ENCODE results near the gene QKI.
"Not testable (repeated sequence)": the region's sequence is repeated elsewhere in the genome, so short reads cannot be mapped to it uniquely, and the experiment has no call there.

The QKI gene

GRCh38 chr6:163415620-163416556, 1.4 kb downstream of the QKI start:
- DNase-seq: no peak

DNA sequence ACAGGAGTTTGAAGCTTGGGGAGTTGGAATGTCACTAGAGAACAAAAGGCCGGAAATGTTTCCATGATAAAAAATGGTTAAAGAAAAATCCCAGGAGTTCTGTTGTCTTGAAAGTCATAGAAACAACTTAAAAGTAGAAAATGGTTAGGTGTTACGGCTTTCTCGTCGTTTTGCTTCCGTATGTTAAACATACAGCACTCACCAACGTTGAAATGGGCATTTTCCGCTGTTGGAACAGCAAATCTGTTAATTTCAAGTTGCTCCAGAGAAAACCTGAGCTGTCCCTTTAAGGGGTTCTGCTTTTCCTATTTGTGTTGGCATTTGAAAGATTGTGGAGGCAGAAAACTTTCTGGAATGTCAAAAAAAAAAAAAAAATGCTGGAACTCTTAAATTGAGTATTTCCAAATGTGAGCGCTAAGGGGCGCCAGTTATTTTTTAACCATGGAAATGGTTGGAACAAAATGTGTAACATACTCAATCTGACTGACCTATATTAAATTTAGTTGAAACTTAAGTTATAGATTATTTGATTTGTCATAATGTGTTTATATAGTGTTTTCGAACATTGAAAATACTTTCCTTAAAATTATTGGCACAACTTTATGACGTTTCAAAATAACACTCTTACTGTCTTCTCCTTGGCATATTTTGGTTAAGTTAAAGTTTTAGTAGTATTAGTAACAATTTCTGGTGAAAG, 2.2 kb downstream of the QKI start:
- peak; percentile 23 for DNase-seq

DNA sequence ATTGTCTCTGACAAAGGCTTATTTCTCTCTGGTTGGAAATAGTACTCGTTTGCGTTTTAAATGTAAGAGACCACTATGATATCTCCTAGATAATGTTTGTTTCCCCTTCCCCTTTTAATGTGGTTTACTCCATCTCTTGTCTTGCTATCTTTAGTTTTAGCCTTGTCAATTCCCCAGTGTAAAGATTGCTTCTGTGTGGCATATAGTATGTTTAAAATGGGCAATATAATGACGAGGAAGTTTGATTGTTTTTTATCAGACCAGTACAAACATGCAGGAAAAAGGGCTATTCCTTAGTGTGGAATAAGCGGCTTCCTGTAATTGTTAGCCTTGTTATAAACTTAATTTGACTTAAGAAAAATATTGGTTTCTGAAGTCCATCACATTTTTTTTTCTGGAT, 3.1 kb downstream of the QKI start:
- no peak for DNase-seq

- DNase-seq: no peak
These were observed 4.0 kb downstream of the QKI start for GRCh38 chr6:163418311-163419029.

DNA sequence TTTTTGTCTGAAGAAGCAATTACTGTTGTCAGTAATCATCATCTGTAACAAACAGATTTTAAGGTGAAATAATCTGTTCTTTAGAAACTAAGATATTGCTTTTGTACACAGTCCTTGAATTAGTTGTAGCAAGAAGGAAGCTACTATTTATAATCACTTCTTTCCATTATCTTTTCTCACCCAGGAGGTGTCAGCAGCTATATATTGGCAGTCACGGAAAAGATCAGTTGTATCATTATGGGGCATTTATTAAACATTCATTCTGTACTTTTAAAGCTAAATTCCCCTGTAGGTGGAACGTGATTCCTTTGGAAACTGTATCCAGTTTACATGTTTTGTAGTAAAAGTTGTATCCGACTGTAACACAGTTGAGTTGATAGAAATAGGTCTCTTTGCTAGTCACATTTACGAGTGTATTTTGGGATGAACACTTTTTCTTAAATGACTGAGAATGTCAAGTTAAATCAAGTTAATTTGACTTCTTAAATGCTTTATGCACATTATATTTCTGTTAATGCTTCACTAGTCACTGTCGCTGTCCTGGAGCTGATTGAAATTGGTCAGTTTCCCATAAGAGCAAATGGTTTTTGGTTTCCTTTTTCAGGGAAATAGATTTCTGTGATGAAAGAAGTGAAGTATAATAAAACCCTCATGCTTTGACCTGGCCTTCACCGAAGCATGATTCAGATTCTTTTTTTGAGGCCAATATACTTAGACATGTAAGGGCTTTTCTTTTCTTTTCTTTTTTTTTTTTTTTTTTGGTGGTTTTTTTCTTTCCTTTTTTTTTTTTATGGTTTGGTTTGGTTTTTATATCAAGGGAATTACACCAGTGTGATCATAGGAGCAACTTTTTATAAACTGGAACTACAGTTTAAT, 5.1 kb downstream of the QKI start:
- DNase-seq: no peak

GRCh38 chr6:163420289-163420614, 5.7 kb downstream of the QKI start:
- no peak for DNase-seq

- DNase-seq: no peak
These were observed 8.0 kb downstream of the QKI start for GRCh38 chr6:163422550-163422949.

DNA sequence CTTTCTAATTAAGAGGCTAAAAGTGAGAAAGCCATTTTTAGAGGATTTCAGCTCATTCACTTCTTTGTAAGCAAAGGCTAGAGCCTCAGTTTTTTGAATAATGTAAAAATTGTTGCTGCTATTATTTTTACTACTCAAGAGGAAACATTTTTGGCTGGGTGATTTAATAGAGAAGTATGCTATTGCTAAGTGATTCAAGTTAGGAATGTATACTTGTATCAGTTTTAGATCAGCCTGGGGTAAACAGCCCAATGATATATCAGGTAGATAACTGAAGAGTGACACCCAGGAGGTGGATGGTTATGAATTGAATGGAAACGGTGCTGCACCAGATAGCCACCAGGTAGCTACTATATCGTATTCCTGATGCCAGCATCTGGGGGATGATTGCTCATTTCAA, 9.2 kb downstream of the QKI start:
- DNase-seq: no peak

DNA sequence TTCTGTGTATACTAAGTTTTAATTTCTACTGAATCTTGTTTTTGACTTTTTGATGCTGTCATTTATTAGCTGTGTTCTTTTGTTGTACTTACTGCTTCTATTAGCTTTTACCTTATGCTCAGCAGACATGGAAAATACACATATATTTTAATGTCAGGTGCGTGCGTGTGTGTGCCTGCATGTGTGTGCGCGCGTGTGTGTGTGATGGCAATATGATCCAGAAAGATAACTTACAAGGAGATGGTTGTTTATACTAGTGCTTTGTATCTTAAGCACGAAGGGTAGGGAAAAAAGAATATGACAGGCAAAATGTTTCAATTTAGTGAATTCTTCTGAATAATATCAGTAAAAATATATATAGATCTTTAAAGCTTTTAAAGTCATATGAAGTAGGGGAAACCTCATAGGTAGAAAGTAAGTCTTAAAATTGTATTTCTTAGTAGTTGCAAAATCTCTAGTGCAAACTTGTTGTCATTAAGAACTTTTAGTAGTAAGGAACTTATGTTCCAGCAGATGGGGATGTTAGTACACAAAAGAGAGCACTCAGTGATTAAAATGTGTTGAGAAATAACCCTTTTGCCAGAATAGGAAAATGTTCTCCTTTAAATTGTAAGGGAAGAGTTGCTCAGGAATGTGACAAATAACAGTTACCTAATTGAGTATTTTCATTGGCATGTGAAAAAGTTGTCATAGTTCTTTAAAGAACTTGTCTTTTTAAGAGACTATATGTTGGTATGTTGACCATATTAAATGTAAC, 13.2 kb downstream of the QKI start:
- DNase-seq: no peak

DNA sequence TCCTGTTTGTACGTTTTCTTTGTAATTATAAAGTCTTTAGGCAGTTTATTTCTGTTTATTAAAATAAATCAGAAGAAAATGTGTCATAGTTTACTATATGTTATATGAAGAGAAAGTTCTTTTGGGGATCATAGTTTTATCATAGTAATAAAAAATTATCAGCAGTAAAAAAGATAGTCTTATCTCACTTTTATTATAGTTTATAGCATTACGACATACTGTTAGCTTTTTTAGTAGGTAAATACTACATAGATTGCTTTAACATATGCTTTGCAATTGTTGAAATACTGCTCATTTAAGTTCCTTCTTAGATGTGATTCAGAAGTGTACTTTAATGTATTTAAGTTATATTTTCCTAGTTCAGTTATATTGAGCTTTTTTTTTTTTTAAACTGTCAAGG, 13.9 kb downstream of the QKI start:
- DNase-seq: no peak

DNA sequence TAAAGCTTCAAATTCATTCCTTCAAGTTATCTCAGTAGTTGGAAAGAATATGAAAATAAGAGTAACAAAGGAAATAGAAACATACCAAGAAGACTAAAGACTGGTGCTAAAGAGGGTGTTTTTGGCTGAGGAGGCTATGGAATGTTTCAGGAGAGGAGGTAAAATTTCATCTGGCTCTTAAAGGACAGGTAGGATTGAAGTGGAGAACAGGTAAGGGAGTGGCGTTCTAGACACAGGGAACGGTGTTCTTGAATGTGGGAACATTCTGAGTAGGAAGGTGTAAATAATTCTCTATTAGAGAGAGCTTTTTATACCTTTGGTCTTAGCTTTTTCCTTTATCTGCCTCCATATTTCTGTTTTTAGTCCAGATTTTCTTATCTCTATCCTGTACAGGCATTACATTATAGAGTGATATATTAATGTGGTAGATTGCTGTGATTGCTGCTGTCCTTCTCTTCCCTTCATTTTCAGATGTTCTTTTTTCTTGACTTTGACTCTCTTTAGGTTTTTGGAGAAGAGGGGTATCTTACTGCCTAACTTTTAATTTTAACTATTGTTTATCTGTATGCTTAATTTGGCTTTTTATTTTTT, 15.4 kb downstream of the QKI start:
- no peak for DNase-seq

GRCh38 chr6:163432300-163432699, 17.8 kb downstream of the QKI start:
- no peak for DNase-seq

GRCh38 chr6:163433486-163433885, 19.0 kb downstream of the QKI start:
- DNase-seq: not testable (repeated sequence)

GRCh38 chr6:163435023-163435422, 20.5 kb downstream of the QKI start:
- DNase-seq: no peak

DNA sequence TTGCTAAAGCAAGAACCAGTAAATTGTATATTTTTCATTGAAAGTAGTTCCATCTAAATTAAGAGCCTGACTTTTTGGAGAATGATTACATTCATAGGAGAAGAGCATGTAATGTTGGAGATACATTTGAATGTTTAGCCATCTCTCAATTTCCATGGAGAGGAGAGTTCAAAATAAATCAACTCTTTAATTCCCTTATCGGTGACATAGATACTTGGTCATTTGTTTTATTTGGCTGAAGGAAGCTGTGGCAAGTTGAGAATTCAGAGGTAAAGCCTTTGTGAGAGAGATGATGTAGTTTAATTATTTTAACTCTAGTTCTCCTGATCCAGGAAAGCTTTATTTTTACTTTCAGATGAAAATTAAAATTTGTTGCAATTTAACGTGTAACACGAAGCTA, 22.3 kb downstream of the QKI start:
- DNase-seq: no peak

DNA sequence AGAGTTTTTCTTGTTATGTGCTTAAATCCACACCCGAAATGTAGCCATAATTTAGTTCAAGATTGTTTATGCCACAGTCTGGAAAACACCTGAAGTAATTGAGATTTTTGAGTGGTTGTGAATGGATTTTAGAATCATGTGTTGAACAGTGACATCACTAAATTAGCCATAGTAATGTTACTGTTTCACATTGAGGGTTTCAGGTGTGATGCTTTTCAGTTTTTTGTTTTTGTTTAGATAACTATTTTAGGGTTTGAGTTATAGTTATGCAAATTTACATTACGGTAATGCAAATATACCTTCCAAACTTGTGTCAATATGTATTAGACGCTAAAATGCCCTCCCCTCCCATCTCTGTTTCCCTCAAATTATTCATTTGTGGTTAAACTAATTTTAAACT, 22.9 kb downstream of the QKI start:
- no peak for DNase-seq

DNA sequence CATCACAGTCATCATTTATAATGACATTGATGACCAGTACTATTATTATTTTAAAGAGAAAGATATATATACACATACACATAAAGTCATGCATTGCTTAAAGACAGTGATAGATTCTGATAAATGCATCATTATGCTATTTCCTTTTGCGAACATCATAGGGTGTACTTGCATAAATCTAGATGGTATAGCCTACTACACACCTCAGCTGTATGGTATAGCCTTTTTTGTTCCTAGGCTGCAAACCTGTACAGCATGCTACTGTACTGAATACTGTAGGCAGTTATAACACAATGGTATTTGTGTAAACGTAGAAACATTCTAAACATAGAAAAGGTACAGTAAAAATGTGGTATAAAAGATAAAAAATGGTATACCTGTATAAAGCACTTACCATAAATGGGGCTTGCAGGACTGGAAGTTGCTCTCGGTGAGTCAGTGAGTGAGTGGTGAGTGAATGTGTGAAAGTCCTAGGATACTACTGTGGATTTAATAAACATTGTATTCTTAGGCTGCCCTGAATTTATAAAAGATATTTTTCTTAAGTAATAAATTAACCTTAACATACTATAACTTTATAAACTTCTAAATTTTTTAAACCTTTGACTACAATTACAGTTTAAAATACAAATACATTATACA, 23.9 kb downstream of the QKI start:
- no peak for DNase-seq

DNA sequence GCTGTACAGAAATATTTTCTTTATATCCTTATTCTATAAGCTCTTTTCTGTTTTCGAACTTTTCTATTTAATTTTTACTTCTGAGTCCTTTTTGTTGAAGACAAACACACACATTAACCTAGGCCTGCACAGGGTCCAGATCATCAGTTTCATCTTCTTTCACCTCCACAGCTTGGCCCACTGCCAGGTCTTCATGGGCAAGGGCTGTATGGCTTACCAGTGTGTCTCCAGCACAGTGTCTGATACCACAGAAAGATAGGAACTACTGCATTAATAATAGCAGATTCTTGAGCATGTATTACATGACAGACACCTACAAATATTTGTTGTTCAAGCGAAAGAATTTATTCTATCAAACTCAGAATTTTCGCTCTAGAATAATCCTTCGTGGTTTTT, 24.4 kb downstream of the QKI start:
- DNase-seq: no peak

- DNase-seq: not testable (repeated sequence)
These were observed 24.9 kb downstream of the QKI start for GRCh38 chr6:163439390-163439789.

DNA sequence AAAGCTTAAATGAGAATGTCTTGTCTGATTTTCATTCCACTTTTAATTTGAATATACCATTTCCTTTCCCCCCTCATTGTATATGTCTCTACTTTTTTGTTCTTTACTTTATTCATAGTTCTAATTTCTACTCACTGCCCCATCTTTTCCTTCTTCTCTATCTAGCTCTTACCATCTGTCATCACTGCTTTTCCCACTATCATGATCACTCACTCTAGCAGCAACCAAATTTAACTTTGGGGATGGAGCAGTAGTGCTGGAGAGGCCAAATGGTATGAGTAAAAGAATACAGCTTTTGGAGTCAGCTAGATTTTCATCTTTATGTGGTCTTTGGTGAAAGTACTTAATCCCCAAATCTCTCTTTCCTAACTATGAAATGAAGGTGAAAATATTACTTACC, 25.5 kb downstream of the QKI start:
- no peak for DNase-seq

- no peak for DNase-seq
These were observed 27.8 kb downstream of the QKI start for GRCh38 chr6:163442336-163442735.

Measured in SHP77 treated with DMSO at 0.1 percent for 48 hours (cell line).